HepG2 (cell line): ENCODE data around the gene RFC2. TPM values are rescaled to one million over a fixed set of nuclear protein-coding genes. Genes with fewer than 3 reads are reported as not detected.

Experiments
- FOXC1 ChIP-seq: sonication (generic); formaldehyde crosslinking; IDR thresholded peaks from 2 replicates; pipeline ENCODE4 v1.8.0; 2022; ENCODE audit warnings: mild to moderate bottlenecking, missing genetic modification reagents, borderline replicate concordance
- KDM2A ChIP-seq: sonication (generic); formaldehyde crosslinking; IDR thresholded peaks from 2 replicates; pipeline ENCODE4 v1.4.0; 2020; ENCODE audit warnings: low read depth, missing genetic modification reagents, borderline replicate concordance
- KDM4B ChIP-seq: sonication (generic); formaldehyde crosslinking; IDR thresholded peaks from 2 replicates; pipeline ENCODE4 v1.4.0; 2020; ENCODE audit warnings: missing genetic modification reagents
- LCORL ChIP-seq, 2 experiments: fragments of 450-650 bp in 1 of 2; sonication (generic) in 1 of 2; formaldehyde crosslinking in 1 of 2; IDR thresholded peaks; 2 replicates each; pipeline versions ENCODE4 v1.5.0 to v1.6.1; 2017 to 2020; ENCODE audit warnings: antibody characterized with exemption in 1 of 2, missing genetic modification reagents in 1 of 2
- MAZ ChIP-seq, 2 experiments: sonication (generic) in 1 of 2; formaldehyde crosslinking in 1 of 2; IDR thresholded peaks; 2 replicates each; pipeline versions ENCODE4 v1.5.0 to v1.6.1; 2012 to 2020; ENCODE audit warnings: low read depth in 2 of 2, mild to moderate bottlenecking in 2 of 2, borderline replicate concordance in 1 of 2, improper control_type of control experiment in 1 of 2, low read length in 1 of 2, missing genetic modification reagents in 1 of 2, moderate library complexity in 1 of 2
- RARA ChIP-seq: IDR thresholded peaks from 2 replicates; pipeline ENCODE4 v1.6.1; 2016; ENCODE audit warnings: missing genetic modification reagents, missing compliant biosample characterization
- SOX6 ChIP-seq, 2 experiments: fragments of 450-650 bp in 1 of 2; sonication (generic) in 1 of 2; formaldehyde crosslinking in 1 of 2; IDR thresholded peaks; 2 replicates each; pipeline versions ENCODE4 v1.4.0 to v1.6.1; 2017 to 2020; ENCODE audit warnings: antibody characterized with exemption in 1 of 2, mild to moderate bottlenecking in 1 of 2, missing genetic modification reagents in 1 of 2
- polyA plus RNA-seq, 8 experiments: library from polyadenylated mRNA; depleted of rRNA in 3 of 8; stranded (reverse) in 7 of 8; unstranded in 1 of 8; fragments of >200 nt; fragmentation: Illumina TruSeq in 4 of 8; extraction: Trizol in 4 of 8; gene quantifications; 2 replicates each; pipeline versions ENCODE4 v1.2.1 to v1.2.3, GENCODE V29; 2011 to 2016; ENCODE audit warnings: low read depth in 4 of 8, missing spikeins in 1 of 8, mixed read lengths in 1 of 8; ENCODE audit not compliant: insufficient read depth in 1 of 8
- total RNA-seq, 5 experiments: library from RNA; depleted of rRNA; stranded (reverse); fragments of >200 nt; fragmentation: Illumina TruSeq; extraction: Trizol; gene quantifications; 2 replicates each; pipeline ENCODE4 v1.2.3, GENCODE V29; 2016; ENCODE audit warnings: low read depth in 1 of 5
- TF ChIP-seq, protein P1 (sequence below): IDR thresholded peaks from 2 replicates; pipeline ENCODE4 v1.6.1; 2016; ENCODE audit warnings: low read depth, missing genetic modification reagents, missing compliant biosample characterization
- TF ChIP-seq, protein P2 (sequence below): sonication (generic); formaldehyde crosslinking; conservative IDR thresholded peaks from 2 replicates; pipeline ENCODE4 v1.4.0; 2020; ENCODE audit warnings: mild to moderate bottlenecking, missing genetic modification reagents, moderate library complexity
- TF ChIP-seq, protein P3 (sequence below): IDR thresholded peaks from 2 replicates; pipeline ENCODE4 v1.6.1; 2012; ENCODE audit warnings: inconsistent platforms
- TF ChIP-seq, protein P4 (sequence below): sonication (generic); formaldehyde crosslinking; IDR thresholded peaks from 2 replicates; pipeline ENCODE4 v1.5.0; 2020; ENCODE audit warnings: mild to moderate bottlenecking, missing genetic modification reagents, borderline replicate concordance

The RFC2 gene
- total and polyA plus RNA-seq, 2 of the 13 experiments (the other 11 are each of a cell fraction or from before 2014, with no cell fraction given) = 14.6 to 43.5 TPM

DNA sequence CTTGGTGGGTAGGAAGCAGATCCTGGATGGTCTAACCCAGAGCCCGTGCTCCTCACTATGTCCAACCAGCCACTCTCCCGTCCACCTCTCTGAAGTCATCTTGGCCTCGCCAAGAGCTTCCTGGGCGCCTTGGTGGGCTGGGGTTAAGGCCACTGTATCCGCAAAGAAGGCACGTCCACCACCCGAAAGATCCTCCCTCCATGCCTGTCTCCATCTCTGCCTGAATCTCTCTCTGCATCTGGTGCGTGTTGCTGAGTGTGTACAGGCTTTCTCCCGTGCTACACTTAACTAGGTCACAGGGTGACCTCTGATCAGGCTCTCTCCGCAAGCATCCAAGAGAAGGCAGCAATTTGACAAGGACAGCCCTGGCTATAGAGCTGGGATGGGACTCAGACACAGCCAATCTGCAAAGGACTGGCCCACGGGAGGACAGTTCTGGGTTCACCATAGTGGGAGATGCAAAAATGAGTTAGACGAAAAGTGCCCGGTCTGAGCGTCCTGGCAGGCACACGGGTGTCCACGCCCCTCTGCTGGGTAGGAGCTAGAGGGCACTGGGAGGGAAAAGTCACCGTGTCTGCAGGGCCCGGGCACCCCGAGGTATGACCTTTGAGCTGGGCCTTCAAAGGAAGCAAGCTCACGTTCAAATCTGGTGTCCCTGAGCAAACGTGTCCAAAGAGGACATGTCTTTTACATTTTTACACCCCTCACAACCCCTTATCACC is 9.4 kb upstream of the RFC2 start (continued):
- TF ChIP-seq, protein P1, sequence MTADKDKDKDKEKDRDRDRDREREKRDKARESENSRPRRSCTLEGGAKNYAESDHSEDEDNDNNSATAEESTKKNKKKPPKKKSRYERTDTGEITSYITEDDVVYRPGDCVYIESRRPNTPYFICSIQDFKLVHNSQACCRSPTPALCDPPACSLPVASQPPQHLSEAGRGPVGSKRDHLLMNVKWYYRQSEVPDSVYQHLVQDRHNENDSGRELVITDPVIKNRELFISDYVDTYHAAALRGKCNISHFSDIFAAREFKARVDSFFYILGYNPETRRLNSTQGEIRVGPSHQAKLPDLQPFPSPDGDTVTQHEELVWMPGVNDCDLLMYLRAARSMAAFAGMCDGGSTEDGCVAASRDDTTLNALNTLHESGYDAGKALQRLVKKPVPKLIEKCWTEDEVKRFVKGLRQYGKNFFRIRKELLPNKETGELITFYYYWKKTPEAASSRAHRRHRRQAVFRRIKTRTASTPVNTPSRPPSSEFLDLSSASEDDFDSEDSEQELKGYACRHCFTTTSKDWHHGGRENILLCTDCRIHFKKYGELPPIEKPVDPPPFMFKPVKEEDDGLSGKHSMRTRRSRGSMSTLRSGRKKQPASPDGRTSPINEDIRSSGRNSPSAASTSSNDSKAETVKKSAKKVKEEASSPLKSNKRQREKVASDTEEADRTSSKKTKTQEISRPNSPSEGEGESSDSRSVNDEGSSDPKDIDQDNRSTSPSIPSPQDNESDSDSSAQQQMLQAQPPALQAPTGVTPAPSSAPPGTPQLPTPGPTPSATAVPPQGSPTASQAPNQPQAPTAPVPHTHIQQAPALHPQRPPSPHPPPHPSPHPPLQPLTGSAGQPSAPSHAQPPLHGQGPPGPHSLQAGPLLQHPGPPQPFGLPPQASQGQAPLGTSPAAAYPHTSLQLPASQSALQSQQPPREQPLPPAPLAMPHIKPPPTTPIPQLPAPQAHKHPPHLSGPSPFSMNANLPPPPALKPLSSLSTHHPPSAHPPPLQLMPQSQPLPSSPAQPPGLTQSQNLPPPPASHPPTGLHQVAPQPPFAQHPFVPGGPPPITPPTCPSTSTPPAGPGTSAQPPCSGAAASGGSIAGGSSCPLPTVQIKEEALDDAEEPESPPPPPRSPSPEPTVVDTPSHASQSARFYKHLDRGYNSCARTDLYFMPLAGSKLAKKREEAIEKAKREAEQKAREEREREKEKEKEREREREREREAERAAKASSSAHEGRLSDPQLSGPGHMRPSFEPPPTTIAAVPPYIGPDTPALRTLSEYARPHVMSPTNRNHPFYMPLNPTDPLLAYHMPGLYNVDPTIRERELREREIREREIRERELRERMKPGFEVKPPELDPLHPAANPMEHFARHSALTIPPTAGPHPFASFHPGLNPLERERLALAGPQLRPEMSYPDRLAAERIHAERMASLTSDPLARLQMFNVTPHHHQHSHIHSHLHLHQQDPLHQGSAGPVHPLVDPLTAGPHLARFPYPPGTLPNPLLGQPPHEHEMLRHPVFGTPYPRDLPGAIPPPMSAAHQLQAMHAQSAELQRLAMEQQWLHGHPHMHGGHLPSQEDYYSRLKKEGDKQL (CRISPR knock-in tag) = no peak
- TF ChIP-seq LCORL (IDR thresholded peaks at IDR 0.05) = no peak
- 0 out of 2 replicates have a peak, but pooled peaks have one; percentile 32 for TF ChIP-seq LCORL (CRISPR knock-in tag; IDR thresholded peaks at IDR 0.05)
- TF ChIP-seq, protein P2, sequence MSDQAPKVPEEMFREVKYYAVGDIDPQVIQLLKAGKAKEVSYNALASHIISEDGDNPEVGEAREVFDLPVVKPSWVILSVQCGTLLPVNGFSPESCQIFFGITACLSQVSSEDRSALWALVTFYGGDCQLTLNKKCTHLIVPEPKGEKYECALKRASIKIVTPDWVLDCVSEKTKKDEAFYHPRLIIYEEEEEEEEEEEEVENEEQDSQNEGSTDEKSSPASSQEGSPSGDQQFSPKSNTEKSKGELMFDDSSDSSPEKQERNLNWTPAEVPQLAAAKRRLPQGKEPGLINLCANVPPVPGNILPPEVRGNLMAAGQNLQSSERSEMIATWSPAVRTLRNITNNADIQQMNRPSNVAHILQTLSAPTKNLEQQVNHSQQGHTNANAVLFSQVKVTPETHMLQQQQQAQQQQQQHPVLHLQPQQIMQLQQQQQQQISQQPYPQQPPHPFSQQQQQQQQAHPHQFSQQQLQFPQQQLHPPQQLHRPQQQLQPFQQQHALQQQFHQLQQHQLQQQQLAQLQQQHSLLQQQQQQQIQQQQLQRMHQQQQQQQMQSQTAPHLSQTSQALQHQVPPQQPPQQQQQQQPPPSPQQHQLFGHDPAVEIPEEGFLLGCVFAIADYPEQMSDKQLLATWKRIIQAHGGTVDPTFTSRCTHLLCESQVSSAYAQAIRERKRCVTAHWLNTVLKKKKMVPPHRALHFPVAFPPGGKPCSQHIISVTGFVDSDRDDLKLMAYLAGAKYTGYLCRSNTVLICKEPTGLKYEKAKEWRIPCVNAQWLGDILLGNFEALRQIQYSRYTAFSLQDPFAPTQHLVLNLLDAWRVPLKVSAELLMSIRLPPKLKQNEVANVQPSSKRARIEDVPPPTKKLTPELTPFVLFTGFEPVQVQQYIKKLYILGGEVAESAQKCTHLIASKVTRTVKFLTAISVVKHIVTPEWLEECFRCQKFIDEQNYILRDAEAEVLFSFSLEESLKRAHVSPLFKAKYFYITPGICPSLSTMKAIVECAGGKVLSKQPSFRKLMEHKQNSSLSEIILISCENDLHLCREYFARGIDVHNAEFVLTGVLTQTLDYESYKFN = peak; percentile 40; the same call in 1 of the 2 replicates
- 0 out of 2 replicates have a peak, but pooled peaks have one; percentile 24 for TF ChIP-seq RARA (CRISPR knock-in tag)
- TF ChIP-seq KDM4B (CRISPR knock-in tag) = no peak
- TF ChIP-seq, protein P3, sequence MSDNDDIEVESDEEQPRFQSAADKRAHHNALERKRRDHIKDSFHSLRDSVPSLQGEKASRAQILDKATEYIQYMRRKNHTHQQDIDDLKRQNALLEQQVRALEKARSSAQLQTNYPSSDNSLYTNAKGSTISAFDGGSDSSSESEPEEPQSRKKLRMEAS = 0 out of 2 replicates have a peak, but pooled peaks have one; percentile 26
- no peak for TF ChIP-seq KDM2A (CRISPR knock-in tag)
- no peak for TF ChIP-seq SOX6 (IDR thresholded peaks at IDR 0.05)
- no peak for TF ChIP-seq SOX6 (CRISPR knock-in tag; IDR thresholded peaks at IDR 0.05)
- TF ChIP-seq, protein P4, sequence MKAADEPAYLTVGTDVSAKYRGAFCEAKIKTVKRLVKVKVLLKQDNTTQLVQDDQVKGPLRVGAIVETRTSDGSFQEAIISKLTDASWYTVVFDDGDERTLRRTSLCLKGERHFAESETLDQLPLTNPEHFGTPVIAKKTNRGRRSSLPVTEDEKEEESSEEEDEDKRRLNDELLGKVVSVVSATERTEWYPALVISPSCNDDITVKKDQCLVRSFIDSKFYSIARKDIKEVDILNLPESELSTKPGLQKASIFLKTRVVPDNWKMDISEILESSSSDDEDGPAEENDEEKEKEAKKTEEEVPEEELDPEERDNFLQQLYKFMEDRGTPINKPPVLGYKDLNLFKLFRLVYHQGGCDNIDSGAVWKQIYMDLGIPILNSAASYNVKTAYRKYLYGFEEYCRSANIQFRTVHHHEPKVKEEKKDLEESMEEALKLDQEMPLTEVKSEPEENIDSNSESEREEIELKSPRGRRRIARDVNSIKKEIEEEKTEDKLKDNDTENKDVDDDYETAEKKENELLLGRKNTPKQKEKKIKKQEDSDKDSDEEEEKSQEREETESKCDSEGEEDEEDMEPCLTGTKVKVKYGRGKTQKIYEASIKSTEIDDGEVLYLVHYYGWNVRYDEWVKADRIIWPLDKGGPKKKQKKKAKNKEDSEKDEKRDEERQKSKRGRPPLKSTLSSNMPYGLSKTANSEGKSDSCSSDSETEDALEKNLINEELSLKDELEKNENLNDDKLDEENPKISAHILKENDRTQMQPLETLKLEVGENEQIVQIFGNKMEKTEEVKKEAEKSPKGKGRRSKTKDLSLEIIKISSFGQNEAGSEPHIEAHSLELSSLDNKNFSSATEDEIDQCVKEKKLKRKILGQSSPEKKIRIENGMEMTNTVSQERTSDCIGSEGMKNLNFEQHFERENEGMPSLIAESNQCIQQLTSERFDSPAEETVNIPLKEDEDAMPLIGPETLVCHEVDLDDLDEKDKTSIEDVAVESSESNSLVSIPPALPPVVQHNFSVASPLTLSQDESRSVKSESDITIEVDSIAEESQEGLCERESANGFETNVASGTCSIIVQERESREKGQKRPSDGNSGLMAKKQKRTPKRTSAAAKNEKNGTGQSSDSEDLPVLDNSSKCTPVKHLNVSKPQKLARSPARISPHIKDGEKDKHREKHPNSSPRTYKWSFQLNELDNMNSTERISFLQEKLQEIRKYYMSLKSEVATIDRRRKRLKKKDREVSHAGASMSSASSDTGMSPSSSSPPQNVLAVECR (CRISPR knock-in tag) = peak; percentile 37; the same call in 1 of the 2 replicates
- TF ChIP-seq MAZ (IDR thresholded peaks at IDR 0.05; ENCODE audit: borderline replicate concordance, low read depth, low read length) = 0 out of 2 replicates have a peak, but pooled peaks have one; percentile 33
- TF ChIP-seq MAZ (CRISPR knock-in tag; IDR thresholded peaks at IDR 0.05; ENCODE audit: low read depth) = no peak
- TF ChIP-seq FOXC1 (CRISPR knock-in tag) = 0 out of 2 replicates have a peak, but pooled peaks have one; percentile 26
